HG03196 (cell line): ENCODE results near the gene DNAH17.

Experiments
- ATAC-seq: cut with Tn5 transposase; IDR thresholded peaks from one replicate; pipeline ENCODE4 v1.9.1; 2021; ENCODE audit not compliant: unreplicated experiment

The DNAH17 gene

DNA sequence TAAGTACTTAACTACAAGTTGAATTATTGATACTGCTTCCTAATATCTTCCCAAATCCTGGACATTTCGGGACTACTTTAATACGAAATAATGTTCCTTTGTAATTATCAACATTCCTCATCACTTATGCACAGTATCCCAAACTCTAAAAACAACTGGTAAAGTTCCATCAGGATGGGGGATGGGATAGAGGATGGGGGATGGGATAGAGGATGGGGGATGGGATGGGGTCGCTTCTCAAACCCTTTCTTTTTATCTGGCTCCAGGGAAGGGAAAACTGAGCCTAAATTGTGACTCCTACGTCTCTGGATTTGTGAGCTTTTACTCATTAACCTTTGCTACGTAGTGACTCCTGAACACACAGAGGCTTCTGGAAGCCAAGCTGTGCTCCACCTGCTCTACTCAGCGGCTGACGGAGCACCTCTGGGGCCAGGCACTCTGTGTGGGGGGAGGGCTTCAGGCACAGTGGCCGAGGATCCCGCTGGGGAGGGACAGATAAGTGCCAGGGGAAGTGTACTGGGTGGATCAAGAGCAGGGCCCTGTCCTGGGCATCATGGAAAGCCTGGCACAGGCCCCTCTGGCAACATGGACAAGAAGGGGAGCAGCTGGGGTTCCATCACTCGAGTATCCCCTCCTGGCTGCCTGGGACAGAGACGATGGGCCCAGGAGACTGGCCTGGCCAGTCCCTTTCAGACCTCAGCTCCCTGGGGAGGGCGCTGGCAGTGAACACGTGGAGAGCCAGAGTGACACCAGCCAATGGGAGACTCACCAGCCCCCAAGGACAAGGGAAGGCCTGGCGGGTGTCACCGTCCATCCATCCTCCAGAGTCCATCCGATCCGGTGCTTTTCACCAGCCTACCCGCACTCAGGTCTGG, 142.5 kb downstream of the DNAH17 start:
- ATAC-seq: no peak

DNA sequence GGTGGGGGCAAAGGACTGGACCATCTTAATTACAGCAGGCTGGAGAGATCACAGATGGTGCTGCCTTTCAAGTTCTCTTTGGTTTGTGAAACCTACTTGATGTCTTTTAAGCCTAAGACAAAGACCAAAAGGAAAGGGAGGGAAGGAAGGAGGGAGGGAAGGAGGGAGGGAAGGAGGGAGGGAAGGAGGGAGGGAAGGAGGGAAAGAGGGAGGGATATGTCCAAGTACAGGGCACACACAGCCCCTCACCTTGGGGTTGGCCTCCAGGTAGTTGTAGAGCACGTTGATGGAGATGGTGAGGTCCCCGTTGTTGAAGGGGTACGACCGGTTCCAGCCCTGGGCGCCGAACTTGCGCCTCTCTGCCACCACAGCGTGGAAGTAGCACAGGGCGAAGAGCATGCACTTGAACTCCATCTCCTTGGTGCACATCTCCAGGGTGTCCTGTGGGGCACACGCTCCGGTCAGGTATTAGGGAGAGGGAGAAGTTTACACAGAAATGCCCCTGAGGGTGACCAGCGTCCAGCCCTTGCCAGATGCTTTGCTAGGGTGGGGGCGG, 143.3 kb downstream of the DNAH17 start:
- ATAC-seq: no peak

DNA sequence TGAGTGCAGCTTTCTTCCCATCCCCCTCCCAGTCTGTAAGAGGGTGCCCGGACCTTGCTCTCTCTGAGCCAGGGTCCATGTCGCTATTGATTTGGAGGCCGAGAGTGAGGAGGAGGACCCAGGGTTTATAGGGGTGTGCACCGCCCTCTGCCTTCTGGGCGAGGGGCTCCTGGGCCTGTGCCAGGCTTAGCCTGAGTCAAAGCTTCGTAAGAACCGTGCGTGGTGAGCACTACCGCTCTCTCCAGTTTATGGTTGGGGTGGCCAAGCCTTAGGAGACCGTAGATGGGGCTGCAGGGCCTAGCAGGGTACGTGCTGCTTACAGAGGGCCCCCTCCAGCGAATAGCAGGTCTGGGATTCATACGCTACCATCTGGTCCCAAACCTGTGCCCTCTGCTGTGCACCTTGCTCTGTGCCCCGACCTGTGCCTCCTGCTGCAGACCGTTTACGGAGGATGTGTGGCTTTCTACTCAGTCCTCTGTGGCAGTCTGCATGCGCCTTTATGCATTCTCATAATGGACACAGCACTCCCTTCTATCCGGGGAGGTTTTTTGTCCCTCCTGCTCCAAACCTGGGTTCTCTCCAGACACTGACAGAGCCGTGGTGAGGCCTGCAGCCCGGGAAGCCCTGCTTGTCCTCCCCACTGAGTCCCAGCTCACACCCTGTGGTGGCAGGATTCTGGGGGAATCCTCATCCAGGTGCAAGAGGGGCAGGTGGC, 144.0 kb downstream of the DNAH17 start:
- no peak for ATAC-seq

DNA sequence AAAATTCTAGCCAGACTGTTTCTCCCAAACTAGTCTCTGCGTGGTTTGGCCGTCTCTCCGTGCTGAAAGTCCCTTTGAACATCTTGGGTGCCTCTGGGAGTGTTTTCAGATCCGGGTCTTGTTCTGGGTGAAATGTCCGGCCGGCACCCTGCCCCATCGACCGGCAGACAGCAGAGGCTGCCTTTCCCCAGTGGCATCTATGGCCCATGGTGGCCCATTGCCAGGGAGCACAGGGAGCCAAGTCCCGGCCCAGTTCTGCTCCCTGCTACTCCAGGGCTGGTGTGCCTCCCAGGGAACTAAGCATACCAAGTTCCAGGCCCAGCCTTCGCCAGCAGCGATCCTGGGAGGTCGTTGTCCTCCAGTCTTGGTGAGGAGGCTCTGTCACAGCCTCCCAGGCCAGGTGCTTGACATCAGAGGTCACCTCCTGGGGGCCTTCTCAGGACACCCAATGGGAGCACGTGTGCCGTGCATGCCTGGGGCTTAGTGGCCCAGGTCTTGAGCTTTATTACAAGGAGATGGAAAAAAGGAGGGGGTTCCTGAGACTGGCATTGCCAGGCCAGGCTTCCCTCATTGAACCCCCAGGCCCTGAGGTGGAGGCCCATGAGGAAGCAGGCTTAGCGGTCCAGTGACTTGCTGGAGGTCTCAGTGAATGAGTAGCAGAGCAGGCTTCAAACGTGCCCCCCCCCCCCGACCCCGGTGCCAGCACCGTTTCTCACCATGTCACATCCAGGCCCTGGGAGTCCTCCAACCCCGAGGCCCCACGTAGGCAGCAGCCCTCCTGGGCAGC, 144.8 kb downstream of the DNAH17 start:
- ATAC-seq: no peak

DNA sequence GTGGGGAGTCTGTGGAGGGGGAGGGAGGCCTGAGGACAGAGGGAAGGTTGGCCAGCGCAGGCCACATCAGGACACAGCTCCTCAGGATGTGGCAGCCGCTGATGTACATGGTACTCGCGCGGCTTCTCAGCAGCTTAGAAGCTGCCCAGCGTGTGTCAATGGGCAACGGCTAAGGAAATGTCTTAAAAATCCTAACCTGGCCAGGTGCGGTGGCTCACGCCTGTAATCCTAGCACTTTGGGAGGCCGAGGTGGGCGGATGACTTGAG, 145.6 kb downstream of the DNAH17 start:
- no peak for ATAC-seq

DNA sequence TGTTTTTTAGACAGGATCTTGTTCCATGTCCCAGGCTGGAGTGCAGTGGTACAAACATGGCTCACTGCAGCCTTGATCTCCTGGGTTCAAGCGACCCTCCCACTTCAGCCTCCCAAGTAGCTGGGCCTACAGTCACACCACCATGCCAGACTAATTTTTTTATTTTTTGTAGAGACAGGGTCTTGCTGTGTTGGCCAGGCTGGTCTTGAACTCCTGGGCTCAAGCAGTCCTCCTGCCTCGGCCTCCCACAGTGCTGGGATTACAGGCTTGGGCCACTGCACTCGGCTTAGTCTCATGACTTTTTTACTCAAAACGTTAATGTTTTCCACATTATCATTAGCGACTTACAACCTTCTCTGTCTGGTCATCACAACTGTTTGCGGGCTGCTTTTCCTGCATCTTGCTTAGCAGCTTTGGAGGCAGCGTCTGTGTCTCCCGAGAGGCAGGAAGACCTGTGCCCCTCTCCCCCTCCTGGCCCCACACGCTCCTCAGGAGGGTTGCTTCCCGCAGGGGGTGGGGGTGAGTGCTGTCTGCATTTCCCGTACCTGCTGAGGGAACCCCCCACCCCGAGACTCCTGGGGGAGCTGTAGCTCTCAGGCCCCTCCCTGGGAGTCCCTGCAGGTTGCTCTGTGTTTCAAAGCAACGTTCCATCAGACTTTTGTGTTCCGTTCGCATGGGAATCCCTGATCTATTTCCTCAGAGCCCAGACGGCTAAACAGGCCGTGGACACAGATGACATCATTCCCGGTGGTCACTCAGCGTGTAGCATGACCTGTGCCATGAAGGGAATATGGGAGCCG, 146.1 kb downstream of the DNAH17 start:
- no peak for ATAC-seq

DNA sequence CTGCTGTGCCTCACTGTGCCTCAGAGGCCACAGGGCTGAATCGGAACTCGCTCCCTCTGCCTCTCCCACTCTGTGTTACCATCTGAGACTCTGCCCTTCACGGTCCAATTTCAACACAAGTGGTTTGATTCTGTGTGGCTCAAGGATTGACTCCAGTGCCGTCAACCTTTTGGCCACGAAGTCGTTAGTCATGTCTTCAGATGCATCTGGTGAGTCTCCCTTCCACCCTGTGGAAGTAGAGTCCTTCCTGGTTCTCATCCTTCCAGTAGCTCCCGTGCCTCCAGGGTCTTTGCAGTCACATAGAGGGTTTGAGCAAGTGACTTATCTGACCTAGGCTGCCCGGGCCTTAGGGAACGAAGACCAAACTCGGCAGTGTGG, 147.6 kb downstream of the DNAH17 start:
- ATAC-seq: no peak

DNA sequence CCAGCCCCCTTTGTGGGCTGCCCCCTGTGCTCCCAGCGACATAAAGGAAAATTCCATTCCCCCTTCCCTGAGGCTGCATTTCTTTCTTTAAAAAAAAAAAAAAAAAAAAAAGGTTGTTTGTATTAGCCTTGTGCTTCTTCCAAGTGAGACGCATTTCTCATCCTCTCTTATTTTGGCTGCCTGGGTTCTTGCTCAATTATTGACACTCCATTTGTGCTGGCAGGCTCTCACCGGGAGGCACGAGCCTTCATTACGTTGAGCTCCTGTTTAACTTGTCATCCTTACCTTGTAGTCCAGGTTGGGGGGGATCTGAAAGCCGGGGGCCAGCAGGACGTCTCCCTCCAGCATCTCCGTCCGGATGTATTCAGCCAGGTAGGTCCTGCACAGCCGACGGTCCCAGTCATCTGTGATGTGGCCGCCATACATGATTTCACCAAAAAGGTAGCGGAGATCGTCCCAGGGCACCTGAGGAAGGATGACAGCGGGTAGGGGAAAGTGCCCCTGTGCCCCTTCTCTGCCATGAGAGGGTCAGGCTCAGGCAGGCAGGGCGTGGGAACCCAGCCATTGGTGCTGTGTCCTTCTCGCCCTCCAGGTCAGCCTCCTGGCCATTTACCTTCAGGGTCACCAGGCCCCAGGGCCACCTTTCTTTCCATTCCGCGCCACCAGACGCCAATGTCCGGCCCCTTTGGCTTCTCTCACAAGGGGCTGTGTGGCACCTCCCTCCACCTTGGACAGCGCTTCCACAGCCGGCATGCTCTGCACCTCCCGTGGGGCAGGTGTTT, 148.2 kb downstream of the DNAH17 start:
- no peak for ATAC-seq

DNA sequence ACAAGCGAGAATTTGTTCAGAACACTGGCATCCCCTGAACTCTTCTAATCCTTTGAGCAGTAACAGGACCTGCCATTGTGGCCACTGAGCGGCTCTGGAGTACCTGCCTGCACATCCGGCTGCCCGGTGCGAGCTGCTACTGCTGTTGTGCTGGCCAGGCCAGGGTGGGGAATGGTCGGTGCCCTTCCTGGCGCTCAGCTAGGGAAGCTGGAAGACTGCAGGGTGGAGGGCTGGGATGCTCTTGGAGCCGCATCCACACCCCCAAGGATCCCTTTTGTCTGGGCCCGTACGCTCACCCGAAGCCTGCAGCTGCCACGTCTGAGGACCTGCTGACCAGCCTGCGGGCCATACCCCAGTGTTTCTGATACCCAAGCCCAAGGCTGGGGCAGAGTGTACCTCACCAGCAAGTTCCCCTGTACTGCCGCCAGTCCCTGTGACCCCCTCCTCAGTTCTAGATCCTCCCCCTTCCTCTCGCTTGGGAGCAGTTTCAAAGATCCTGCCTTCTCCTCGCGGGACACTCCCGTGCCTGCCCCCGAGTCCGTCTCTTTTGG, 149.1 kb downstream of the DNAH17 start:
- ATAC-seq: no peak

DNA sequence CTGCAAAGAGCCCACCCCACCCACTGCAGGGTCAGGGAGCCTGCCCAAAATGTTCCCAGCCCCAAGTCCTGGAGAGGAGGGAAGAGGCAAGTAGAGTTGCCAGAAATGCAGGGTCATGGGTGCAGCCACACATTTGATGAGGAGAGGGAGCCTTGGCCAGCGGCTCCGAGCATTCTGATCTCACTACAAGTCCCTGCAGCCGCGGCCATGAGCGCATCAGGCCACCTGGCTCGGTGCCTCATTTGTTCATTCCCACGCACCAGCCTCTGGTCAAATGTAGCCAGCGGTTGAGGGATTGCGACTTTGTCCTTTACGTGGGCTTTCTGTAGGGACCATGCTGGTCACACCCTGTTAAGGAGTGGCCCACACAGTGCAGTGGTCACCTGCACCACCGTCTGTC, 150.1 kb downstream of the DNAH17 start:
- ATAC-seq: no peak

DNA sequence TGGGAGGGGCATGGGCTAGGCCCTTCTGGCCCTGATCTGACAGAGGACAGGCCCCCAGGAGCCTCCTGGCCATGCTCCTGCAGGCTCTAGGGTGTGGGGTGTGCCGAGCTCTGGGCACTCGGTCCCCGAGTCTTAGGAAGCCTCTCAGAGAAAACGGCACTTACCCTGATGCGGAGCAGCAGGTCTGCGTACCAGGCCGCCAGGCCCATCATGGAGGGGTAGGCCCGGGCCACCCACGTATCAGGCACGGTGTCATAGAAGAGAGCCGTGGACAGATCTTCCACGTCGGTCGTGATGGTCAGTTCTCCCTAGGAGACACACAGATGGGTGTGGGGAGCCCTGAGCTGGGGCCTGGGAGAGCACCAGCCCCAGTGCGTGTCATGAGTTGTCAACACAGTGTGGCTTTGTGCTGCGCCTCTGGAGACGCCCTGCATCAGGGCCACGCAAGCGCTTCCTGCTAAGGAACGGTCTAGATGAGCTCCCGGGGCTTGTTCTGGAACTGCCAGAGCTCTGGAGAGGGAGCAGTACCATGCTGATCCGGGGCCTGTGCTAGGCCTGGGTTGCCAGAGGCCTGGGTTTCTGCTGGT, 150.8 kb downstream of the DNAH17 start:
- no peak for ATAC-seq

DNA sequence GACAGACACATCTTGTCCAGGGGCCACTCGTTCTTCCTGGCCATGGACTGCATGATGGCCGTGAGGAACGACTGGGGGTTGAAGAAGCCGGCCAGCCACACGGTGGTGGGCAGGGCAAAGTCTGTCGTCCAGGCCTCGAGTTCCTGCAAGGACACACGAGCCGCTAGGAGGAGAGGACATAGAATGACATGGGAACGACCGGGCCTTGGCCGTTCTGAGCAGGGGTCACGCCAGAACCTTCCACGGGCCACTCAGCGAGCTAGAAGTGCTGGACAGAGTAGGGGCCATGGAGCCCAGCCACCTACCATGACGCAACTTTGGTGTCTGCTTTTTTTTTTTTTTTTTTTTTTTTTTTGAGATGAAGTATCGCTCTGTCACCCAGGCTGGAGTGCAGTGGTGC, 151.8 kb downstream of the DNAH17 start:
- no peak for ATAC-seq

DNA sequence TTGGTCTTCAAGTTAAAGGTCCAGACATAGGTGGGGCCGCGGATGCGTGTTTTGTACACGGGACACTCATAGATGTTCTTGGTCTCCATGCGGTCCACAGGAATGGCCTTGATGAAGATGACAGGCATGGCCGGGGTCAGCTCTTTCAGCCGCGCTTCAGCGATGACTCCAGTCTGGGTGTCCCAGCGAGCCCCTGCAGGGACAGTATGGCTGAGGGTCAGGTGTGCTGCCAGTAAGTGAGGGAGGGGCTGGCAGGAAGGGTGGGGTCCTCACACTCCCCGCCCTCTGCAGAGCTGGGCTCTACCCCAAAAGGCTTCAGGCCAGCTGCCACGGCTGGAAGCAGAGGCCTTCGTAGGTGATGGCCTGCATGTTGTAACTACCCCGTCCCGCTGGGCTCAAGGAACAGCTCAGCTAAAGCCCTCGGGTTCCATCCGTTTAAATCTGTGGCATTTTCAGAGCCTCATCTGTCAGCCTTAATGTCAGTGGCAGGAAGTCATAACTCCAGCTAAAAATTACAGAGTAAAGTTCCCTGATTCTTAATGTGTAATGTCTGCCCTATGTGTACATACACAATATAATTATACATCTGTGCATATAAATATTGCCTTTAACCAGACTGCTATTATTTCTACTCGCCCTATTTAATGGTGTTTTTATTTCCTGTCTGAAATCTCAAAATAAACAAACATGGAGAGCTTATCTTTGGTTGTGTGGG, 153.1 kb downstream of the DNAH17 start:
- no peak for ATAC-seq

DNA sequence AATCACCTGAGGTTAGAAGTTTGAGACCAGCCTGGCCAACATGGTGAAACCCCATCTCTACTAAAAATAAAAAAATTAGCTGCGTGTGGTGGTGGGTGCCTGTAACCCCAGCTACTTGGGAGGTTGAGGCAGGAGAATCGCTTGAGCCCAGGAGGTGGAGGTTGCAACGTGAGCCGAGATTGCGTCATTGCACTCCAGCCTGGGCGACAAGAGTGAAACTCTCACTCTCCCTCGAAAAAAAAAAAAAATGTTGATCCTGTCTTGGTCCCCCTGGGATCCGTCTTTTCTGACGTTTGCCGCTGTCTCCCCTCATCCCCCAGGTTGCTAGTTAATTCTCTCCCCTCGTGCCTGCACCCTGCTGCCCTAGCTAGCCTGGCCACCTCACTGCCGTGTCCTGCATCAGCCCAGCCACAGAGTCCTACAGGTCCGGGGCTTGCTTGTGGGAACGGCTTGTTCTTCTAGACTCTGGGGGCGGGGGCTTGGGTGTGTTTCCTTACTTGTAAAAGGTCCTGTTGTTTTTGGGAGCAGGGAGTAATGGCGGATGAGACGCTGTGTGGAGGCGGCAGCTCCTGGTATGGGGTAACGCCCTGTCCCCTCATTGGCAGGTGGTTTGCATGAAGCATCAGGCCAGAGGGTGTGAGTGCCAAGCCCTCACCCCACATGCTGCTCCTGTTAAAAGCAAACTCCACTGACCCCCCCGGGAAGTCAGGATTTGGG, 154.2 kb downstream of the DNAH17 start:
- ATAC-seq: no peak

DNA sequence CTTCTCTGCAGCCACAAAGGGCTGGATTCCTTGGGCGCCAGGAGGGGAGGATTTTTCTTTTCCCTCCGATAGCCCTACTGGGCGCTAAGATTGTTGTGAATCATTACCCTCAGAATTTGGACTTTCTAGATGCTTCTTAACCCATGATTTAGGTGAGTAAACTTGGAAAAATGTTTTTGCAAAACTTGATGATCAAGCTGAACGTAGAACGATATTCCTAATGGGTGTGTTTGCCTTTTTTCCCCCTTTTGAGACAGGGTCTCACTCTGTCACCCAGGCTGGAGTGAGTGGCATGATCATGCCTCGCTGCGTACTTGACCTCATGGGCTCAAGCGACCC, 155.0 kb downstream of the DNAH17 start:
- no peak for ATAC-seq

DNA sequence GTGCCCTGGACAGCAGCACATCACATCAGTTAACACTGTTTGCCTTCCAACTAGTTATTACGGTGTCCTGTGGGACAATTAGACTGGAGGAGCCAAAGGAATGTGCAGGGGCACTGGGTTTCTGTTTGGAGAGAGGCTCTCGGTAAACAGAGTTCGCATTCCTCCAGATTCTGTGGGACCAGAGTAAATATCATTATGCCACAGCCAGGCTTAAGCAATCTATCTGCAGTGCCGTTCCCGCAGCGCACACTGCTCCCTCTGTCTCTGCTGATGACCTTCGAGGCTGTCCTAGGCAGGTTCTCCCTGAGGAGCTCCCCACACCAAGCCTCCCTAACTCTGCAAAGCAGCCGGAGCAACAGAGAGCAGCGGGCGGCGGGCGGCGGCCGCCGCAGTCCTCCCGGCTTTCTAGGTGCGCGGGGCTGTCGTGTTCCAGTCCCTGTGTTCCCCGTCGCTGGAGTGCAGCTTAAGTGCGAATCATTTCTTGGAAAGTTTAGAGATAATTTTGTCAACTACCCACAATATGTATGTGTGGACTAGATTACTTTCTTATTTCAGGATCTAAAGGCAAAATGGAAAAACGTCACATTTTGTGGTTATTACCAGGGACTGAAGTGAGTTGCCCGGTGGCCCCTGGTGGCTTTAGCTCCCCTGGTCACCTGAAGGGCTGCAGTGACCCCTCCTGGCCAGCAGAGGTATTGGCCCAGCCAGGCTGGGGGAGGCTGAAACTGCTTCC, 155.5 kb downstream of the DNAH17 start:
- no peak for ATAC-seq

DNA sequence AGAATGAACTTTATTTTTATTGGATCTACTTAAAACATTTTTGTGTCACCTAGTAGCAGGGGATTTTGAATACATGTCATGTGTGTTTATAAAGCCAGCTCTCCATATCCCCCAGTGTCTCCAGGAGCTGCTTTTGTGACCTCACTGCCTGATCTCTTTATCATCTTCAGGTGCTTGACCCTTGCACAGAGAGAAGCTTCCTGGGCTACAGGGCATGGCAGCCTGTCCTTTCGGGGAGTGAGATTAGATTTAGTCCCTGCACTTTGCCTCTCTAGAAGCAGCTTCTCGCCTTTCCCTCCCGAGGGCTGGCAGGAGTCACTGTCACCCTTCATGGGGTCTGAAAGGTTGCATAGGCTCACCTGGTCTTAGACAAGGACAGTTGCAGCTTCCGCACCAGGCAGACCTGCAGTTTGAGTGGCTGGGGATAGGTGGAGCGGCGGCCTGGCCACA, 156.1 kb downstream of the DNAH17 start:
- no peak for ATAC-seq
